Measurements from ENCODE around the gene COPS8.

COPS8 gene

DNA sequence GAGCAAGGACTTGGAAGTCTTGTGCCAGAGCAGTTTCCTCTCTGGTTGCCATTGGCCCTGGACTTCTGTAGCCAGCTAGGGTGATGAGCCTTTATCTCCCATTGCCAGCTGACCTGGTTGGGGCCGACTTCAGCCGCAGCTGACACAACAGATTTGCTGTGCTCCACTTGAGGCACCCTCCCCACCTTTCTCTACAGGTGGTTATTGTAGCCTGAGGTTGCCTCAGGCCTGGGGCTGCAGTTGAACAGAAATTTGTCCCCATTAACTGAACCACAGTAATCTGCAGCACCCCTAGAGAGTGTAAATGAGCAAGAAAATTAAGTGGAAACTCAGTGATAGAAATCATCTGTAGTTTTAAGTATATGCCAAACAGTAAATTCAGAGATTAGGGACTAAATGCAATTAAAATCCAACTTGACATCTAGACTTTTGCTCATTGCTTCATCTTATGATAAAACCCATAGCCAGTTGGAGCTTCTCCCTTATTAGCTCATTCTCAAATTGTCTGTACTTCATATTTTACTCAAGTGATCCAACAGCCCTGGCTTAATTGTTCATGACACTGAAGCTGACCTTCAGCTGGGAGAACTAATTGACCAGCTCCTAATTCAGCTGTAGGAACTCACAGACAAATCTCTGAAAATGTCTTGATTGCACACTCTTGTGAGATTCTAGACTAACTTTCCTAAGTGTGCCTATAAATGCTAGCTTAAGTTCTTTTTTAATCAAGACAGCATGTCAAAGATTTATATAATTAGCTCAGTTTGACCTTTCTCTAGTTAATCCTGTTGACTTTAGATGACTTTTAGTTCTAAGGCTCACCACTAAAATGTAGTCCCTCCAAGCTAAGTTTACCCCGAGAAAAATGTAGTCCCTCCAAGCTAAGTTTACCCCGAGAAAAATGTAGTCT, 48.9 kb downstream of the COPS8 start:
- DNase-seq: no peak

DNA sequence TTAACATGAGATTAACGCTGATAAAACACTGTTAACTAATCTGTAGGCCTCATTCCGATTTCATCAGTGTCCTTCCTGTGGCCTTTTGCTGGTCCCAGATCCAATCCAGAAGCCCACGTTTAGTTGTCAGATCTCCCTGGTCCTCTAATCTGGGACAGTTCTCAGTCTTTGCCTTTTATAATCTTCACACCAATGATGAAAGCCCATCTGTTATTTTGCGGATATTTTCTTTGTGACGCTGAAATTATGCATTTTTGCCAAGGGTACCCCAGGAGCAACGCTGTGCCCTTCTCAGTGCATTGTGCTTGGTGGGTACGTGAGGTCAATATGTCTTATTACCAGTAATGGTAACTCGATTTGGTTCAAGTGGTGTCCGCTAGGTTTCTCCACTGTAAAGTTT, 51.1 kb downstream of the COPS8 start:
- DNase-seq: no peak

DNA sequence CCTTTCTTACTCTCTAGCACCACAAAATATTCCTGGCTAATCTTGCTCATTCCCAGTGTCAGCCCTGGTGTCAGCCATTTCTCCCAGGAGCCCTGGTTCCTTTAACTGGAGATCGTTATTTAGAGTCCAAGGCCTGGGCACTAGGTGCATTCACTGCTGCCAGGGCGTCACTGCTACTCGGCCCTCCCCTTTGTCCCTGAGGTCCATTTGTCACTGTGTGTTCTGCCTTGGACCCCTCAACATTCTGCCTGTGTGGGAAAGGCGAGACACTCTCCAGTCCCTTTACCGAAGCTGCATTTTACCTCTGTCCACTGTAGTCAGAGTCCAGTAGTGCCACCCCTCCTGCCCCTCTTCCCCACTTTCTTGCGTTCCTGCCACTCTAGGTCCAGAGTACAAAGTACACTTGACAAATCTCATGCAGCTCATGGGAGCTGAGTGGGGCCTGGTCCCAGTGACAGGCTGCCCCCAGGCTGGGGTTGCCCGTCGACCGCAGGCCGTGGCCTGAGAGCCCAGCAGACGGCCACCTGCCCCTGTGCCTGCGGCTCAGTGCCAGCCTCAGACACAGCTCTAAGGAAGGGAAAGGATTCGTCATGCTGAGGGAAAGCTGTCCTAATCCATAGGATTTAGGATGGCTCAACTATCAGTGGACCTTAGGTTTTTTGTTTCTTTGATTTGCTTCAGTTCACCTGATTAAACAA, 52.1 kb downstream of the COPS8 start:
- no peak for DNase-seq

DNA sequence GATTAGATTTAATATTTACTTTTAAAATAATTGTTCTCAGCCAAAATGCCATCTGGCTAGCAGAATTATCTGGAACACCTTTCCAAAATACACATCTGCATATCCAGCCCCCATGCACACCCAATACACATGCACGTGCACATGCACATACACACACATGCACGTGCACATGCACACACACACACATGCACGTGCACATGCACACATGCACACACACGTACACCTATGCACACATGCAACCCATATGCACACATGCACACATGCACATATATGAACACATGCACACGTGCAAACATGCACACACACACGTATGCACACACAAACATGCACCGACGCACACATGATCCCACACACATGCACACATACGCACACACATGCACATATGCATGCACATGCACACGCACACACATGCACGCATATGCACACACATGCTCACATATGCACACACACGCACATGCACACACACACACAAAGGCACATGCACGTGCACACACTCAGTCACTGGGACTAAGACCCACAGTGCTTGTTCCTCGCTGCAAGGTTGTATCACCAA, 53.5 kb downstream of the COPS8 start:
- DNase-seq: no peak

DNA sequence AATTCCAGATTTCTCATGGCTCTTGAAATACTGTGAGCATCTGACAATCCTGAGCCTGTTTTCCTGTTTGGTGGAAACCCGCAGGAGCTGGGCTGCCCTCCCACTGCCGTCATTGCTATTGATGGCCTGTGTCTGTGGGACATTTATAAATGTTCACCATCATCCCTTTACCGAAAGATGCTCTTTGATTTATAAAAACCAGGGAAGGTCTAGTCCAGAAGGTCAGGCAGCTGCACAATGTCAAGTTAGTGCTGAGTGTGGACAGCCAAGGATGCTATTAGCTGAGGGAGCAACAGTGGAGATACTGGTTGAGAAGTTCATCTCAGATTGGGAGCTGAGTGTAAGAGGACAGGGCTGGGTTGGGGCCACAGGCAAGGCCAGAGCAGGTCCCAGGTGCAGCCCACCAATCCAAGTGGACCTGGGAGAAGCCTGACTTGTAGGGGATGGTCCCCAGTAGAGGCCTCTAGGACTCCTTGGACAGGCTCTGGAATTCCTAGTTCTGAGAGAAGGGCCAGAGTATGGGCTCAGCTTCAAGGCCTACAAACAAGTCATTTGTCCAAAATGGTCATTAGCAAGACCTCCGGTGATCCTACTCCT, 55.1 kb downstream of the COPS8 start:
- no peak for DNase-seq

DNA sequence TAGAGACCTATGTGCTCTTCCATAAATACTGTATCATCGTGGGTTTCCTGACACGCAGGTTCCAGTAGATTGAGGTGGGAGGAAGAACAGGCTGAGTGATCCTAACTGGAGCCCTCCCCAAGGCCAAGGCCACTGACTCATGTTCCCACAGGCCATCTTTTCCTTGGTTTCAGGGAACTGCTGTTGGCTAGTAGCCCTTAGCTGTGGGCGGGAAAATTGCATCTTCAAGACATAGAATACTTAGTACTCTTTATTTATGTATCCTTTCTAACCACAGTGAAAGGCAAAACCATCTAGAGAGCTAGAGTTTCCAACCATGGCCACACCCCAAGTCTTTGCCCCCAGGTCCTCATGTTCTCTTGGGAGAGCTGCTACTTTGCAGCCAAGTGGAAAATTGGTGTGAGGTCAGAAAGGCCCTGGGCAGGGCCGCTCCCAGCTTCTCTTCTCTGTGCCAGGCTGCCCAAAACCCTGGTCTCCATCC, 55.9 kb downstream of the COPS8 start:
- no peak for DNase-seq

DNA sequence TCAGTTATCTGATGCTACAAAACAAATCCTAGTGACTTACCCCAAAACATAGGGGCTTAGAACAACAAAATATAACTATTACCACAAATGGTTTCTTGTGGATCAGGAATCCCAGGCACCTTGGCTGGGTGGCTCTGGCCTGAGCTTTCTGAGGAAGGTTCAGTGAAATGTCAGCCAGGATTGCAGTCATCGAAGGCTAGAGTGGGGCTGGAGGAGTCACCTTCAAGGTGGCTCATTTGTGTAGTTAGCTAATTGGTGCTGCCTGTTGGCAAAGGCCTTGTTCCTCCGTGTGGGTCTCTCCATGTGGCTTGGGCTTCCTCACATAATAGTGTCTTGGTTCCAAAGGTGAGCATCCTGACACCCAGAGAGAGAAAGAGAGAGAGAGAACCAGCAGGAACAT, 57.4 kb downstream of the COPS8 start:
- DNase-seq: no peak

DNA sequence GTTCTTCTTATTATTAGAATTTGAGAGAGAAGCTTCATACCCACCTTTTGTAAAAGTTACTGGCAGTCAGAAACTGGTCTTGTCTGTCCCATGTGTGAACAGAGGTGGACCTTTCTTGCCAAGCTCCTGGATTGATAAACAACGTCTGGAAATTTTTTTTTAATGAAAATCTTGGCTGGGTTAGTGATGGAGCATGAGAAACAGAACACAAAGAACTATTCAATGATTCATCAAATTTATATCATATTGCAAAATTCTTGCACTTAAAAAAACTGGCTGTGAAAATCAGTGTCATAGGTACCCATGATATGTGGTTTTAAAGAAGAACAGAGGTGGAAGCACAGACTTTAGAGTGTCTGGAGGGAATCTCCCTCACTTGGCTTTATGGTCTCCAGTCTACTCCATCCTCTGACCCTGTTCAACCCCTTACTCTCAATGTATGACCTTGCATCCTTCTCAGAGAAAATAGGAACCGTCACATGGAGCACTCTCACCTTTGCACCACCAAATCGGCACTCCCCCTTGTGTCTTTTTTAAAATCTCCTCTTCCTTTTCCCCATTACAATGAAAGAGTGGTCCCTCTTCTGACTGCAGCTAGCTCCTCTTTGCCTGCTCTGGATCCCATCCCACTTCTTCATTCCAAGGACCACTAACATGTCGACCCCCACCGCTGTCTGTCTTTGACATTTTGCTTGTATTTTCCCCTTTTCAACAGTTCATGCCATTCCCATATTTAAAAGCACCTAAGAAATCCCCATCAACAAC, 58.2 kb downstream of the COPS8 start:
- no peak for DNase-seq

DNA sequence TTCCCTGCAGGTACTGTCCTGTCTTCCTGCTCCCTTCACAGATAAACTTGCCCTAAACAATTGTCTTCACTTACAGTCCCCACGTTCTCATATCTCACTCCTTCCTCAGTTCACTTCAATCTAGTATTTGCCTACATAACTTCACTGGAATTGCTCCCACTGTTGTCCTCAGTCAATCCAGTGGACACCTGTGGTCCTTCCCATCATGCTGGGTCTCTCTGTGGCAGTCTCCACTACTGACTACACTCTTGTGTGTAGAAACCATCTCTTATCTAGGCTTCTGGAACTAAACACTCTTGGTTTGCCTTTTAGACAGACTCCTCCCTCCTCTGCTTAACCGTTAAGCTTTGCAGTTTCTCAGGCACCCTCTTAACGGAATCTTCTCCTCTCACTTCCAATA, 58.8 kb downstream of the COPS8 start:
- no peak for DNase-seq

DNA sequence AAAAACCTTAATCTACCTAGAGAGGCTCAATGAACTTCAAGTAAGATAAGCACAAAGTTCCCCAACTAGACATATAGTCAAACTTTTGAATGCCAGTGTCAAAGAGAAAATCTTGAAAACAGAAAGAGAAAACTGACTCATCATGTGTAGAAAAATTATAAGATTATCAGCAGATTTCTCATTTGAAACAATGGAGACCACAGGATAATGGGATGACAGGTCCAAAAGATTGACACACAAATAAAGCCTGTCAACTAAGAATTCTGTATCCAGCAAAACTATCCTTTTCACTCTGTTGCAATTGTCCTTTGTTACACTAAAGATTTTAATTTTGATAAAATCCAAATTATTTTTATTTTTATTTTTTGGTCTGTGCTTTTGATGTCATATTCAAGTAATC, 61.6 kb downstream of the COPS8 start:
- DNase-seq: no peak

DNA sequence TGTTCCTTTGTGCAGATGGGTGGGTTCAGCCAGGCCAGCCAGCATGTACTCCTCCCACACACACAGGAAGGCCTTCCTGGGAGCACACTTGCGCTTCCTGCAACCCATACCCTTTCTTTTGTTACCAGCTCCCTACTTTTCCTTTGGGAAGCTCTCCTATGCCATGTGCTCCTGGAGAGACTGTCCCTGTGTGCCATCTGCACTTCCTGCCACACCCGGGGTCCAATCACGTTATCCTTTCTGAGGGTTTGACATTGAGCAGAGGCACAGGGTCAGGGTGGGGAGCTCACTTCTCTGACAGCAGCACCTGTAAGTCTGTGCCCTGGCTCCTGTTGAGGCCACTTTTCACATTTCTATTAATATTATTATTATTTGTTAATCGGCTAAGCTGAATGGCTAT, 62.9 kb downstream of the COPS8 start:
- no peak for DNase-seq

DNA sequence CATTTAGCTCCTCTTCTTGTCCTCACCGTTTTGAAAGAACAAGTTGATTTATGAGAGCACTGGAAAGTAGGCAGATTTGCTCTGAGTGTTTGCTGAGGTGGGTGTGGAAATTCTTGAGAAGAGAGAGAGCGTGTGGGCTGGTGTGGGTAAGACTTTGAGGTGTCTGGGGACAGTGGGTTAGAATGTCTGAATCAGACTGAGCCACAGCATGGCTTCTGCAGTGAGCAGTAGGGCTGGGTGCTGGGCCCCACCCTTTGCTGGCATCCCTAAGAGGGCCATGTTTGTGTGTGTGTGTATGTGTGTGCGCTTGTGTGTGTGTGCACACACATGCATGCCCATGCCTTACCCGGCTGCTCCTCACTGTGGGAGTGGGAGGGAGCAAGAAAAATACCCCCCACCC, 63.7 kb downstream of the COPS8 start:
- DNase-seq: no peak

All from NCI-H2081 treated with DMSO at 0.1 percent for 48 hours (cell line).